ENCODE data around the gene RTN4IP1. TPM values are rescaled to one million over a fixed set of nuclear protein-coding genes. Genes with fewer than 3 reads are reported as not detected.

Gene RTN4IP1
- total RNA-seq, 1 experiment from 2014 or later, result 11.2 TPM

DNA sequence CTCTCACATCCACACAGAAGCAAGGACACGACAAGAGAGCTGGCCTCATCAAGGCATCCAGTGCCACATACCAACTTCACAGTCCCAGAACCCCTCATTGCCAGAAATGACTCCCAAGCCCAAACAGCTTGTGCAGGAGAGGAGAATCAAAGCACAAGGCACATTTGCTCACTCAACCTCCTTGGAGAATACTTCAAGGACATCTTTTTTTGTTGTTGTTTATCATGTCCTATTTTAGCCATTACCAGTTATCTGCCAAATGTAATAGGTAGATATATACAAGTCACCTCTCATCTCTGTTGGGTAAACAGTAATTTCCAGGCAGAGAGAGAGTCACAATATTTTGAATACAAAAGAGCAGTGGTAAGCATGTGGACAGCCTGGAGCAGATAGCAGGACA is 47.8 kb downstream of the RTN4IP1 start:
- no peaks in the 10 kb centered on the region for H3K4me1 ChIP-seq
- no peaks in the 10 kb centered on the region; the same call in 1 of the 2 replicates for H3K36me3 ChIP-seq (ENCODE audit: control insufficient read depth, insufficient read depth, low read length)
- no peak overlapping the region for H3K4me3 Mint-ChIP-seq (ENCODE audit: unreplicated experiment)
- no peak overlapping the region for H3K4me3 ChIP-seq (ENCODE audit: low read depth, low read length)
- no peak for DNase-seq
- ChIA-PET POLR2A (no interaction called here), CTCF (no interaction called here)
- BruUV-seq (replicated peaks), result no TSS peak
- TF ChIP-seq, protein P1, sequence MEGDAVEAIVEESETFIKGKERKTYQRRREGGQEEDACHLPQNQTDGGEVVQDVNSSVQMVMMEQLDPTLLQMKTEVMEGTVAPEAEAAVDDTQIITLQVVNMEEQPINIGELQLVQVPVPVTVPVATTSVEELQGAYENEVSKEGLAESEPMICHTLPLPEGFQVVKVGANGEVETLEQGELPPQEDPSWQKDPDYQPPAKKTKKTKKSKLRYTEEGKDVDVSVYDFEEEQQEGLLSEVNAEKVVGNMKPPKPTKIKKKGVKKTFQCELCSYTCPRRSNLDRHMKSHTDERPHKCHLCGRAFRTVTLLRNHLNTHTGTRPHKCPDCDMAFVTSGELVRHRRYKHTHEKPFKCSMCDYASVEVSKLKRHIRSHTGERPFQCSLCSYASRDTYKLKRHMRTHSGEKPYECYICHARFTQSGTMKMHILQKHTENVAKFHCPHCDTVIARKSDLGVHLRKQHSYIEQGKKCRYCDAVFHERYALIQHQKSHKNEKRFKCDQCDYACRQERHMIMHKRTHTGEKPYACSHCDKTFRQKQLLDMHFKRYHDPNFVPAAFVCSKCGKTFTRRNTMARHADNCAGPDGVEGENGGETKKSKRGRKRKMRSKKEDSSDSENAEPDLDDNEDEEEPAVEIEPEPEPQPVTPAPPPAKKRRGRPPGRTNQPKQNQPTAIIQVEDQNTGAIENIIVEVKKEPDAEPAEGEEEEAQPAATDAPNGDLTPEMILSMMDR (IDR thresholded peaks at IDR 0.05; ENCODE audit: insufficient read depth in 1 of 2, low read depth in 1 of 2, low read length in 1 of 2, severe bottlenecking in 1 of 2, unreplicated experiment in 1 of 2), result no peak
- no peaks in the 10 kb centered on the region for H3K27me3 ChIP-seq (replicated peaks; ENCODE audit: control insufficient read depth, insufficient read depth, low read length)
- intact Hi-C loops (cut with micrococcal nuclease; ENCODE audit: unreplicated experiment), result no loop called here
- no peaks in the 10 kb centered on the region for H3K36me3 Mint-ChIP-seq (ENCODE audit: insufficient read depth, unreplicated experiment)
- no peak overlapping the region for H3K27ac Mint-ChIP-seq (ENCODE audit: unreplicated experiment)
- no peaks in the 10 kb centered on the region for H3K27me3 Mint-ChIP-seq (ENCODE audit: insufficient read depth, unreplicated experiment)
- H3K9me3 ChIP-seq, result no peaks in the 10 kb centered on the region
- no peaks in the 10 kb centered on the region for H3K9me3 Mint-ChIP-seq (ENCODE audit: unreplicated experiment)
- no peaks in the 10 kb centered on the region for H3K4me1 Mint-ChIP-seq (ENCODE audit: low read depth, unreplicated experiment)

DNA sequence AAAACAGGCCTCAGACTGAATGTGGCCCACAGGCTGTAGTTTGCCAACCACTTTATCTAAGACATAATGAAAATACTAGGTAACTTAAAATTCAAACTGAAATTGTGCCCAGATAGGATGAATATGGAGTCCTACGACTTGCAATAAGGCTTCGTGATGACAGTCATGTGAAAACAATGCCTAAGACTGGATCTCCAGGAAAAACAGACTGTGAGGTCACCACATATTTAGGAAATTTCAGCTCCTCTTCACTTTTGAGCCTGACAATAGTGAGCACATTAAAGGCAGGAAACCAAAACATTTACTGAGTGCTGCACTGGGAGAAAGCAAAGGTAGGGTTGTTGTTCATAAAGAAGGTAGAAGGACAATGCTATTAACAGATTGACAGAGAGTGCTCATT is 50.0 kb downstream of the RTN4IP1 start:
- intact Hi-C loops (cut with micrococcal nuclease; ENCODE audit: unreplicated experiment), result no loop called here
- H3K9me3 ChIP-seq, result no peaks in the 10 kb centered on the region

DNA sequence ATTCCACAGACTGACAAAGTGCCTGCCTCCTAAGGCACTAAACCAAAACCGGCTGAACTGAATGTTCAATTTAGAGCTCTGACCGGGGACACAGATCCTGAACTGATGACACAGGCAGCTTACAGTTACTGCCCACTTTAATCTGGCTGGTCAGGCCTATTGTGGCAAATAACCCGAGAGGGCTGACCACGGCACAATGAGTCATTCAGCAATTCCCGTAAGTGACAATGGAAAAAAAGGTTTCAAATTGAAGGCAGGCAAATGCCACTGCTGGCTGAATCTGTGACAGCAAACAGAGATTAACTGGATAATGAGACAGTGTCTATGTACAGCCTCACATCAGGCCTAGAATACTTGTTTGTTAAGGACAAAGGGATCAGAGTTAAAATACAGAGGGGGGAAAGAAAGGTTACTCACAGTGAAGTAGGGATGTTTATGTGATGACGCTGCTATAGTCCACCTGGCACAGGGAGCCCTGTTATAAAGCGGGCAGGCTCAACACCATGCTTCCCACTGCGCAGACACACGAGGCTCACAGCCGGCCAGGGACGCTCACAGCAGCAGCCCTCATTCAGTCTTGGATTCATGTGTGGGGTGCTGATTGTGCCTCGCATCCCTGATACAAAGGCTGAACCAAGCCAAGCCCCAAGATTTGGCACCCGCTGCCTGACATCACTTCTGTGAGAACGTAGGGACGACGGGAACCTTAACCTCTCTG is 54.4 kb downstream of the RTN4IP1 start:
- intact Hi-C loops (cut with micrococcal nuclease; ENCODE audit: unreplicated experiment), result no loop called here
- no peak overlapping the region for H3K27ac Mint-ChIP-seq (ENCODE audit: unreplicated experiment)

More for the DNA sequence above, 50.0 kb downstream of the RTN4IP1 start:
- Mint-ChIP-seq H3K27me3 (ENCODE audit: insufficient read depth, unreplicated experiment) (no peaks in the 10 kb centered on the region), H3K4me1 (ENCODE audit: low read depth, unreplicated experiment) (no peaks in the 10 kb centered on the region), H3K36me3 (ENCODE audit: insufficient read depth, unreplicated experiment) (no peaks in the 10 kb centered on the region), H3K27ac (ENCODE audit: unreplicated experiment) (no peak overlapping the region), H3K4me3 (ENCODE audit: unreplicated experiment) (no peak overlapping the region), H3K9me3 (ENCODE audit: unreplicated experiment) (no peaks in the 10 kb centered on the region)
- ChIA-PET POLR2A (no interaction called here), CTCF (interaction anchor here (0.7 kb wide), 1 partner anchor 240 kb away, joined by 3 read pairs; no protein-coding TSS in a partner anchor)
- Histone ChIP-seq H3K4me1 (no peaks in the 10 kb centered on the region), H3K27me3 (replicated peaks; ENCODE audit: control insufficient read depth, insufficient read depth, low read length) (no peaks in the 10 kb centered on the region), H3K36me3 (ENCODE audit: control insufficient read depth, insufficient read depth, low read length) (no peaks in the 10 kb centered on the region; the same call in 1 of the 2 replicates), H3K4me3 (ENCODE audit: low read depth, low read length) (no peak overlapping the region)
- TF ChIP-seq, protein P1 (IDR thresholded peaks at IDR 0.05; ENCODE audit: insufficient read depth in 1 of 2, low read depth in 1 of 2, low read length in 1 of 2, severe bottlenecking in 1 of 2, unreplicated experiment in 1 of 2), result no peak
- no TSS peak for BruUV-seq (replicated peaks)
- DNase-seq, result no peak

More for the DNA sequence above, 54.4 kb downstream of the RTN4IP1 start:
- H3K27me3 Mint-ChIP-seq (ENCODE audit: insufficient read depth, unreplicated experiment), result no peaks in the 10 kb centered on the region
- Histone ChIP-seq H3K36me3 (ENCODE audit: control insufficient read depth, insufficient read depth, low read length) (no peaks in the 10 kb centered on the region), H3K27me3 (replicated peaks; ENCODE audit: control insufficient read depth, insufficient read depth, low read length) (no peaks in the 10 kb centered on the region), H3K9me3 (no peaks in the 10 kb centered on the region), H3K4me3 (ENCODE audit: low read depth, low read length) (no peak overlapping the region), H3K4me1 (no peaks in the 10 kb centered on the region)
- TF ChIP-seq, protein P1 (IDR thresholded peaks at IDR 0.05; ENCODE audit: insufficient read depth in 1 of 2, low read depth in 1 of 2, low read length in 1 of 2, severe bottlenecking in 1 of 2, unreplicated experiment in 1 of 2), result no peak
- H3K9me3 Mint-ChIP-seq (ENCODE audit: unreplicated experiment), result no peaks in the 10 kb centered on the region
- no TSS peak for BruUV-seq (replicated peaks)
- H3K4me3 Mint-ChIP-seq (ENCODE audit: unreplicated experiment), result no peak overlapping the region
- ChIA-PET CTCF (no interaction called here), POLR2A (no interaction called here)
- DNase-seq, result no peak
- no peaks in the 10 kb centered on the region for H3K36me3 Mint-ChIP-seq (ENCODE audit: insufficient read depth, unreplicated experiment)
- no peaks in the 10 kb centered on the region for H3K4me1 Mint-ChIP-seq (ENCODE audit: low read depth, unreplicated experiment)
